ENCODE measurements around the gene ERF. TPM values are rescaled to one million over a fixed set of nuclear protein-coding genes. Genes with fewer than 3 reads are reported as not detected.

ERF gene
- total and polyA plus RNA-seq, 10 of the 15 experiments (the other 5 are each of a cell fraction or from before 2014, with no cell fraction given): 0.02 to 51.8 (median 14.4) TPM

DNA sequence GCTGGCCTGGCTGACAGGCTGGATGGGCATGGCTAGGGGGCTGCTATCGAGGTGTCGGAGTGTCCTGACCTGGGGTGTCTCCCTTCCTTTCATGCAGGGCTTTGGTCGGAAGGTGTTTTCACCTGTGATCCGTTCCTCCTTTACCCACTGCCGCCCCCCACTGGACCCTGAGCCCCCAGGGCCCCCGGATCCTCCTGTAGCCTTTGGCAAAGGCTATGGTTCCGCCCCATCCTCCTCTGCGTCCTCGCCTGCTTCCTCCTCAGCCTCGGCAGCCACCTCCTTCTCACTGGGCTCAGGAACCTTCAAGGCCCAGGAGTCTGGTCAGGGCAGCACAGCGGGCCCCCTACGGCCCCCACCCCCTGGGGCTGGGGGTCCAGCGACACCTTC, 35.2 kb upstream of the ERF start:
- peaks cover 12% of the 10 kb centered on the region for H3K4me1 ChIP-seq (ENCODE audit: control insufficient read depth, insufficient read depth, low read length)
- FAIRE-seq (no peak), DNase-seq (ENCODE audit: low read depth, low spot score) (no peak), ATAC-seq (no peak)
- intact Hi-C loops (cut with micrococcal nuclease; ENCODE audit: unreplicated experiment) (no loop called here), in situ Hi-C loops (cut with MboI) (no loop called here)
- H3K4me3 ChIP-seq: no peak overlapping the region
- ChIA-PET CTCF (no interaction called here), RAD21 (ENCODE audit: unreplicated experiment) (no interaction called here), POLR2A (no interaction called here), SMC1A (ENCODE audit: uncharacterized antibody, unreplicated experiment) (no interaction called here)
- WGBS (ENCODE audit: insufficient coverage, insufficient replicate concordance, low lambda C conversion rate, missing lambda C conversion rate): 82% methylated on average over 10 of the region's 13 CpGs
- no peak overlapping the region for H3K27ac ChIP-seq (ENCODE audit: control insufficient read depth, insufficient read depth)
- H3K27me3 ChIP-seq (replicated peaks in 1 of 2; ENCODE audit: control insufficient read depth in 2 of 2, insufficient read depth in 2 of 2, low read length in 1 of 2): no peaks in the 10 kb centered on the region
- TF ChIP-seq NRF1 (conservative IDR thresholded peaks at IDR 0.05; ENCODE audit: low read depth, low read length) (no peak), BHLHE40 (IDR thresholded peaks at IDR 0.05; ENCODE audit: borderline replicate concordance in 1 of 2, low read depth in 2 of 2, low read length in 1 of 2) (no peak), EP300 (IDR thresholded peaks at IDR 0.05; ENCODE audit: borderline replicate concordance in 1 of 2, control insufficient read depth in 1 of 2, low read depth in 2 of 2, low read length in 2 of 2) (no peak), ZSCAN29 (IDR thresholded peaks at IDR 0.05) (no peak), ZNF217 (IDR thresholded peaks at IDR 0.05) (no peak), TCF12 (IDR thresholded peaks at IDR 0.05; ENCODE audit: low read depth, low read length) (no peak)
- TF ChIP-seq, protein P1, sequence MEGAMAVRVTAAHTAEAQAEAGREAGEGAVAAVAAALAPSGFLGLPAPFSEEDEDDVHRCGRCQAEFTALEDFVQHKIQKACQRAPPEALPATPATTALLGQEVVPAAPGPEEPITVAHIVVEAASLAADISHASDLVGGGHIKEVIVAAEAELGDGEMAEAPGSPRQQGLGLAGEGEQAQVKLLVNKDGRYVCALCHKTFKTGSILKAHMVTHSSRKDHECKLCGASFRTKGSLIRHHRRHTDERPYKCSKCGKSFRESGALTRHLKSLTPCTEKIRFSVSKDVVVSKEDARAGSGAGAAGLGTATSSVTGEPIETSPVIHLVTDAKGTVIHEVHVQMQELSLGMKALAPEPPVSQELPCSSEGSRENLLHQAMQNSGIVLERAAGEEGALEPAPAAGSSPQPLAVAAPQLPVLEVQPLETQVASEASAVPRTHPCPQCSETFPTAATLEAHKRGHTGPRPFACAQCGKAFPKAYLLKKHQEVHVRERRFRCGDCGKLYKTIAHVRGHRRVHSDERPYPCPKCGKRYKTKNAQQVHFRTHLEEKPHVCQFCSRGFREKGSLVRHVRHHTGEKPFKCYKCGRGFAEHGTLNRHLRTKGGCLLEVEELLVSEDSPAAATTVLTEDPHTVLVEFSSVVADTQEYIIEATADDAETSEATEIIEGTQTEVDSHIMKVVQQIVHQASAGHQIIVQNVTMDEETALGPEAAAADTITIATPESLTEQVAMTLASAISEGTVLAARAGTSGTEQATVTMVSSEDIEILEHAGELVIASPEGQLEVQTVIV (IDR thresholded peaks at IDR 0.05; ENCODE audit: borderline replicate concordance, partially characterized antibody): no peak
- no peaks in the 10 kb centered on the region for H3K9me3 ChIP-seq (replicated peaks; ENCODE audit: control insufficient read depth, insufficient read depth, low read length)
- H2AFZ ChIP-seq (ENCODE audit: control insufficient read depth, low read depth, low read length): no peak overlapping the region
- H3K36me3 ChIP-seq (ENCODE audit: control insufficient read depth in 2 of 2, insufficient read depth in 2 of 2, low read length in 1 of 2): peaks cover 22 to 33% of the 10 kb centered on the region in 2 experiments
- H3K79me2 ChIP-seq (ENCODE audit: control insufficient read depth, insufficient read depth, low read length): peaks cover 12% of the 10 kb centered on the region
- no peak overlapping the region for H3K9ac ChIP-seq (ENCODE audit: control insufficient read depth, insufficient read depth, low read length)
- H4K20me1 ChIP-seq (ENCODE audit: control insufficient read depth, insufficient read depth): no peaks in the 10 kb centered on the region; the same call in 1 of the 2 replicates
- no TSS peak for BruUV-seq (replicated peaks)
- no peak overlapping the region for H3K4me2 ChIP-seq (ENCODE audit: control insufficient read depth, insufficient read depth)
